GM18867 (cell line): ENCODE data around the gene PRKAG1.
A peak's percentile ranks its signal among the peaks of the same experiment; 100 is the strongest.

Experiments
- ATAC-seq: cut with Tn5 transposase; IDR thresholded peaks from one replicate; pipeline ENCODE4 v1.9.1; 2021; ENCODE audit warnings: mild to moderate bottlenecking, moderate library complexity; ENCODE audit not compliant: unreplicated experiment

Gene PRKAG1

GRCh38 chr12:49014547-49014946 is 4.0 kb downstream of the PRKAG1 start:
- no peak for ATAC-seq

GRCh38 chr12:49013428-49013827 is 5.1 kb downstream of the PRKAG1 start:
- no peak for ATAC-seq

- ATAC-seq, result no peak
Measured at GRCh38 chr12:49012739-49013138, 5.8 kb downstream of the PRKAG1 start.

- ATAC-seq, result no peak
Measured at GRCh38 chr12:49010092-49010668, 8.4 kb downstream of the PRKAG1 start.

GRCh38 chr12:49008943-49009342 is 9.6 kb downstream of the PRKAG1 start:
- ATAC-seq, result no peak

- ATAC-seq, result no peak
Measured at GRCh38 chr12:49000346-49000745, 18.2 kb downstream of the PRKAG1 start.

- ATAC-seq, result peak; percentile 43
Measured at GRCh38 chr12:48999371-49000131, 19.0 kb downstream of the PRKAG1 start, which contains the start of gene DDN. Gene DDN (minus strand): TSS chr12:48999375. CDS start chr12:48999287, 88 bp downstream.

GRCh38 chr12:48998497-48999353 is 19.9 kb downstream of the PRKAG1 start:
- no peak for ATAC-seq

- ATAC-seq, result no peak
Measured at GRCh38 chr12:48997719-48998496, 20.7 kb downstream of the PRKAG1 start.

GRCh38 chr12:48996794-48997718 is 21.5 kb downstream of the PRKAG1 start:
- no peak for ATAC-seq

- peak; percentile 40 for ATAC-seq
Measured at GRCh38 chr12:48995086-48995879, 23.3 kb downstream of the PRKAG1 start.

GRCh38 chr12:48994224-48995085 is 24.1 kb downstream of the PRKAG1 start:
- no peak for ATAC-seq

- no peak for ATAC-seq
Measured at GRCh38 chr12:48993787-48994186, 24.8 kb downstream of the PRKAG1 start.

- ATAC-seq, result no peak
Measured at GRCh38 chr12:48991247-48992050, 27.1 kb downstream of the PRKAG1 start.

GRCh38 chr12:48990552-48990951 is 28.0 kb downstream of the PRKAG1 start:
- no peak for ATAC-seq

- no peak for ATAC-seq
Measured at GRCh38 chr12:48988030-48988649, 30.4 kb downstream of the PRKAG1 start.
